Transverse colon (tissue), 4 donors: ENCODE results near the gene JARID2.

Experiments
- CTCF ChIP-seq, 5 experiments: fragments of 200-600 bp in 3 of 5; fragments of 450-650 bp in 2 of 5; sonication (generic) in 3 of 5; IDR thresholded peaks; 1 replicate in 2 of 5; 2 replicates in 3 of 5; pipeline ENCODE4 v1.5.1; 2016 to 2017; ENCODE audit warnings: antibody characterized with exemption in 5 of 5, inconsistent platforms in 3 of 5, mild to moderate bottlenecking in 2 of 5, moderate library complexity in 1 of 5
- EP300 ChIP-seq: sonication (generic); formaldehyde crosslinking; IDR thresholded peaks from one replicate; pipeline ENCODE4 v1.6.1; 2017; ENCODE audit warnings: antibody characterized with exemption, low read depth
- POLR2A ChIP-seq: fragments of 450-650 bp; IDR thresholded peaks from one replicate; pipeline ENCODE4 v1.6.1; 2016; ENCODE audit warnings: antibody characterized with exemption, mild to moderate bottlenecking, moderate library complexity
- POLR2AphosphoS5 ChIP-seq, 3 donors: sonication (generic); formaldehyde crosslinking; IDR thresholded peaks; one replicate each; pipeline ENCODE4 v1.6.1; 2016; ENCODE audit warnings: antibody characterized with exemption in 3 of 3

- no peak for TF ChIP-seq EP300
- TF ChIP-seq CTCF (IDR thresholded peaks at IDR 0.05) = no peak
- no peak for TF ChIP-seq POLR2A
- no peak for TF ChIP-seq POLR2AphosphoS5 (IDR thresholded peaks at IDR 0.05)
Observed at GRCh38 chr6:15352845-15353244, 107.0 kb downstream of the JARID2 start.
